GM13977 (cell line): ENCODE measurements around the gene PTPRG.
A peak's percentile ranks its signal among the peaks of the same experiment; 100 is the strongest.

ENCODE experiments used
- DNase-seq: peaks from one replicate; pipeline ENCODE4 v3.0.0; 2012; ENCODE audit warnings: low spot score
- in situ Hi-C: fragments of 300-500 bp; cut with MboI; formaldehyde crosslinking; loops from one replicate; pipeline ENCODE4 v1.12.0; 2022; ENCODE audit warnings: low sequenced_read_pairs, low pct_unique_long_range_greater_than_20kb, mixed read lengths, inconsistent platforms; ENCODE audit not compliant: unreplicated experiment
- TF ChIP-seq, protein P1 (sequence below): IDR thresholded peaks from 2 replicates; pipeline ENCODE4 v1.5.1; 2012; ENCODE audit warnings: mild to moderate bottlenecking, control low read depth; ENCODE audit not compliant: insufficient read depth; ENCODE audit errors: extremely low read depth, missing control alignments

PTPRG gene

DNA sequence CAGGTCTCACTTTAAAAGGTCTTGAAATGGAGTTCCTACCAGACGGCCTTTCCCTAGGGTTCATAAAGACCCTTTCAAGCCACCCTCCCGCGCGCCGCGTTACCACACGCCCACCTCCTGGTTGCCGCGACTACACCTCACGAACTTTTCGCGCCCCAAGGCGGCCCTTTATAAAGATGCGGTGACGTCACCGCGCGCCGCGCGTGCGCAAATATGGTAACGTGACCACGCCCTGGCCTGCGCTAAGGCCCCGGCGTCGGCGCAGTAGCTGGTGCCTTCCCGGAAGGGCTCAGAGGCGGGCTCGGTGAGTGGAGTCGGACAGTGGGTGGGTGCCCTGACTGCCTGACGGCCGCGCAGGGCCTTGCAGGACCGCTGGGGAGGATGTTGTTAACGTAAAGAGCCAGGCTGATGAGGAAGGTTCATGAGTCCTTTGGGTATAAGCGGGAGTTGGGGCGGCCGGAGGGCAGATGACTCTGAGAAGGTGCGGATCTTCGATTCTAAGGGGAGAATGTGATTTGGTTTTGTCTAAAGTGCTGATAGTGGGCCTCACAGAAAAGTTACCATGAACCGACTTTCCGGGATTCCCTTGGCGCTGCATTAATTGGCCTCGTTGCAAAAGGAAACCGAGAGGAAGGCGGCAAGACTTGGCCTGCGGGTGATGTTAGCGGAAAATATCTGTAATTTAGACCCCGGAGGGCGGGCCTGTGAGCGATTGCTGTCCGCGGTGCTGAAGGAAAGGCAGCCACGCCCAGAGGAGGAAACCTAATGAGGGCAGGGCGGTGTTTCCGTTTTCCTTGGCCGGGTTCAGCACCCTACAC lies 757.6 kb downstream of the PTPRG start:
- DNase-seq: peak; percentile 22
- in situ Hi-C loops: no loop called here
- TF ChIP-seq, protein P1, sequence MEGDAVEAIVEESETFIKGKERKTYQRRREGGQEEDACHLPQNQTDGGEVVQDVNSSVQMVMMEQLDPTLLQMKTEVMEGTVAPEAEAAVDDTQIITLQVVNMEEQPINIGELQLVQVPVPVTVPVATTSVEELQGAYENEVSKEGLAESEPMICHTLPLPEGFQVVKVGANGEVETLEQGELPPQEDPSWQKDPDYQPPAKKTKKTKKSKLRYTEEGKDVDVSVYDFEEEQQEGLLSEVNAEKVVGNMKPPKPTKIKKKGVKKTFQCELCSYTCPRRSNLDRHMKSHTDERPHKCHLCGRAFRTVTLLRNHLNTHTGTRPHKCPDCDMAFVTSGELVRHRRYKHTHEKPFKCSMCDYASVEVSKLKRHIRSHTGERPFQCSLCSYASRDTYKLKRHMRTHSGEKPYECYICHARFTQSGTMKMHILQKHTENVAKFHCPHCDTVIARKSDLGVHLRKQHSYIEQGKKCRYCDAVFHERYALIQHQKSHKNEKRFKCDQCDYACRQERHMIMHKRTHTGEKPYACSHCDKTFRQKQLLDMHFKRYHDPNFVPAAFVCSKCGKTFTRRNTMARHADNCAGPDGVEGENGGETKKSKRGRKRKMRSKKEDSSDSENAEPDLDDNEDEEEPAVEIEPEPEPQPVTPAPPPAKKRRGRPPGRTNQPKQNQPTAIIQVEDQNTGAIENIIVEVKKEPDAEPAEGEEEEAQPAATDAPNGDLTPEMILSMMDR: no peak

DNA sequence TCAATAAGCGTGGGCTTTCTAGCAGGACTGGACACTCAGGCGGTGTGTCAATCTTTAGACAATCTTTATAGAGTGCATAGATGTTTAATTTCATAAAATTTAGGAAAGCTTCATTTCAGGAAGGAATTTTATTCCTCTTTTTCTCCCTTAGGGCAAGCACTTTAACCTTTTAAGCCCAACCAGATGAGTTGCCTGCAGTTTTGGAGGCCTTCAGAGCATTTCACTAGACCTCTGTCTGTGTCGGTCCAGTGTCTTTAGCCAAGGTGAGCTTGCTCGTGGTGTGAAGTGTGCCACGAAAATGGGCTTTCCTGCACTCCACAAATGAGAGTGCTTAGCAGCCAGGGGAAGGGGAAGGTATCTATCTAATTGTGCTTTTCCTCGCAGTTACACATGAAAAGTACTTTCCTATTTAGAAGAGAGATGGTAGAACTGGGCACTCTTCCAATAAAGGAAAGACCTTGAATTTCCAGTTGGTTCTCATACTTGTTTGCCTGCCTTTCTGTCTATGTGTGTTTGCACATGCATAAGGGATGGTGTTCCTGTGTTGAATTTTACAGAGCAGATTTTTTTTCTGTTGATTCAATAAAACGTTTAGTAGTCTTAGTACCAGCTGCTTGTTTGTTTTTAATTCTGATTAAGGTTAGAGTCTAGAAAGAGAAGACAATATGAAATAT lies 758.3 kb downstream of the PTPRG start:
- DNase-seq: no peak
- in situ Hi-C loops: no loop called here
- TF ChIP-seq, protein P1: no peak

DNA sequence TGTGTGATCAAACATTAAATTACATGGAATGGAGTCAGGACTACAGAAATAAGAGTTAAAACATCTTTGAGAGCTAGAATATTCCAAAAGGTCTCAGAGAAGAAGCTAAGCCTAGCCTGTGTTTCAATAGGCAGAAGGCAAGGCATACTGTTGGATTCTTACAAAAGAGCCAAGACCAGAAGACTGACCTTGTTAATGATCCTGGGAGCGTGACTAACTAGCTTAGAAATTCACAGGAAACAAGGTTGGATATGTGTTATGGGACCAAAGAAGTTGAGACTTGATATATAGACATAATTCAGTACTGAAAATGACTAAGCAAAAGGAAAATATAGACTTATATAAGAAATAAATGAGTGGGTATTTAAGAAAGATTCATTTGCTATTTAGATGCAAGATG lies 761.9 kb downstream of the PTPRG start:
- in situ Hi-C loops: no loop called here

DNA sequence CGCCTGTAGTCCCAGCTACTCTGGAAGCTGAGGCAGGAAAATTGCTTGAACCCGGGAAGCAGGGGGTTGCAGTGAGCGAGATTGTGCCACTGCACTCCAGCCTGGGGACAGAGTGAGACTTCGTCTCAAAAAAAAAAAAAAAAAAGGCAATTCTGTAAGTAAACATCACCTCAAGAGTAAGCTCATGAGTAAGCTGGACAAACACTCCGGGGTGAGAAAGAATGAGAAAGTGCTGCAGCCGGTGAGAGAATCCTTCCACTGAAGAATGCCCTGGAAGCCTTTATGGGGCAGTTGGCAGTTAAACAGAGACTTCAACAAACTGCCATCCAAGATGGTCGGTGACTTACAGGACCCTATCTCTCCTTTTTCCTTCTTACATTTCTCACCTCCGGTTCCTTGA lies 764.5 kb downstream of the PTPRG start:
- TF ChIP-seq, protein P1: no peak
- no peak for DNase-seq
- in situ Hi-C loops: no loop called here

More for the DNA sequence above, 761.9 kb downstream of the PTPRG start:
- no peak for DNase-seq
- TF ChIP-seq, protein P1: no peak

DNA sequence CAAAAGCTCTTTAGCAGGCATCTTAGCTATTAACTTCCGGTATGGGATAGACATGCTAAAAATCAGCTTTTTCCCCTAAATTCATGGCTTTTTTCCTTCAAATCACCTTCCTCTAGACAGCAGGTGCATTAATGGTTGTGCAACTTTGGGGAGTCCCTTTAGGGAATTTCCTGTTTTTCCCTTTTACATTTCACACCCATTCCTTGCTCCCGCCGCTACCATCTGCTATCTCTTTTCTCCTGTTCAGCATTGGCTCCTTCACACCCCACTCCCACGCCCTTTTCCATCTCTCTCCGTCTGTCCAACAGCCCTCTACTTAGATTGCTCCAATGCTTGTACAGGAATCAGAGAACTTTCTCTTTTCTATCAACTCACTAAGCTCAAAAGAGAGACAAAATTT lies 768.6 kb downstream of the PTPRG start:
- in situ Hi-C loops: no loop called here

DNA sequence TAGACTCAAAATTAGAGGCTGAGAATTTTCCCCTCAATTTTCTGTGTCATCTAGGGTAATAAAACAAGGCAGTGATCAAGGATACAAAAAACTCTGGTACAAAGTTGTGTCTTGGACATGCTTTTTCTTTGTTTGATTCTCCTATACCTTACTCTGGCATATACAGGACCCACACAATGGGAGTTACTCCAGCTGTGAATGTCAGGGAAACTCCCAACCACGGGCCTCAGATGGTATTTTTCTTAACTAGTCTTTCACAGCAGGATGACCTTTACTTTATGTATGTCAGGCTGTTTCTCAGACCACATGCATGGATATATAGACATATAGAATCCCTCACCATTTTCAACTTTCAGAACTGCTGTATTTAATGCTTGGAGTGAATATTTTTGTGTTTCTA lies 770.6 kb downstream of the PTPRG start:
- TF ChIP-seq, protein P1: no peak
- in situ Hi-C loops: no loop called here
- DNase-seq: no peak

More for the DNA sequence above, 768.6 kb downstream of the PTPRG start:
- TF ChIP-seq, protein P1: no peak
- DNase-seq: no peak
